Measurements from ENCODE around the gene UBE2E2.

DNA sequence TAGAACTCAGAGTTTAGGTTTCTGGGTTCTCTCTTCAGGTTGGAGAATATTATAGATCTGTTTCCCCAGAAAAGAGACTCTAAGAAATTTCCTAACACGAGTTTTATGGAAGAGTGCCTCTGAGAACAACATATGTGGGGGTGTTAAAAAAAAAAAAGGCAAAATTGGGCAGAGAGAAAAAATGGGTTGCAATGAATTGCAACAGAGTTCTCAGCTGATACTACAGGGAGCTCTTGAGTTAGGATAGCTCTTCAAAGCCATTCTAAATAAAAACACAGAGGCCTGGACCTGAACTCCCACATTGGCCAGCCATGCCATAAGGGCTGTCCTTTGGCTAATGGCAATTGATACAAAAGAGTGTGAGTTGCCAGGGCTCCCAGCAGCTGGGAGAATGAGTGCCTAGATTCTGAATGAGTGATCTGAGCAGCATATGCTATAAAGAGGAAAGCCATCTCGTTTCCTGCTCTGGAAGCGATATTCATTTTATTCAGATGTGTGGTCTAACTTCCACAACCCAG, 20.1 kb upstream of the UBE2E2 start:
- TF ChIP-seq, protein P1, sequence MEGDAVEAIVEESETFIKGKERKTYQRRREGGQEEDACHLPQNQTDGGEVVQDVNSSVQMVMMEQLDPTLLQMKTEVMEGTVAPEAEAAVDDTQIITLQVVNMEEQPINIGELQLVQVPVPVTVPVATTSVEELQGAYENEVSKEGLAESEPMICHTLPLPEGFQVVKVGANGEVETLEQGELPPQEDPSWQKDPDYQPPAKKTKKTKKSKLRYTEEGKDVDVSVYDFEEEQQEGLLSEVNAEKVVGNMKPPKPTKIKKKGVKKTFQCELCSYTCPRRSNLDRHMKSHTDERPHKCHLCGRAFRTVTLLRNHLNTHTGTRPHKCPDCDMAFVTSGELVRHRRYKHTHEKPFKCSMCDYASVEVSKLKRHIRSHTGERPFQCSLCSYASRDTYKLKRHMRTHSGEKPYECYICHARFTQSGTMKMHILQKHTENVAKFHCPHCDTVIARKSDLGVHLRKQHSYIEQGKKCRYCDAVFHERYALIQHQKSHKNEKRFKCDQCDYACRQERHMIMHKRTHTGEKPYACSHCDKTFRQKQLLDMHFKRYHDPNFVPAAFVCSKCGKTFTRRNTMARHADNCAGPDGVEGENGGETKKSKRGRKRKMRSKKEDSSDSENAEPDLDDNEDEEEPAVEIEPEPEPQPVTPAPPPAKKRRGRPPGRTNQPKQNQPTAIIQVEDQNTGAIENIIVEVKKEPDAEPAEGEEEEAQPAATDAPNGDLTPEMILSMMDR (IDR thresholded peaks at IDR 0.05; ENCODE audit: poor library complexity, severe bottlenecking), result no peak
- TF ChIP-seq POLR2AphosphoS5 (IDR thresholded peaks at IDR 0.05), result no peak
- TF ChIP-seq, protein P2, sequence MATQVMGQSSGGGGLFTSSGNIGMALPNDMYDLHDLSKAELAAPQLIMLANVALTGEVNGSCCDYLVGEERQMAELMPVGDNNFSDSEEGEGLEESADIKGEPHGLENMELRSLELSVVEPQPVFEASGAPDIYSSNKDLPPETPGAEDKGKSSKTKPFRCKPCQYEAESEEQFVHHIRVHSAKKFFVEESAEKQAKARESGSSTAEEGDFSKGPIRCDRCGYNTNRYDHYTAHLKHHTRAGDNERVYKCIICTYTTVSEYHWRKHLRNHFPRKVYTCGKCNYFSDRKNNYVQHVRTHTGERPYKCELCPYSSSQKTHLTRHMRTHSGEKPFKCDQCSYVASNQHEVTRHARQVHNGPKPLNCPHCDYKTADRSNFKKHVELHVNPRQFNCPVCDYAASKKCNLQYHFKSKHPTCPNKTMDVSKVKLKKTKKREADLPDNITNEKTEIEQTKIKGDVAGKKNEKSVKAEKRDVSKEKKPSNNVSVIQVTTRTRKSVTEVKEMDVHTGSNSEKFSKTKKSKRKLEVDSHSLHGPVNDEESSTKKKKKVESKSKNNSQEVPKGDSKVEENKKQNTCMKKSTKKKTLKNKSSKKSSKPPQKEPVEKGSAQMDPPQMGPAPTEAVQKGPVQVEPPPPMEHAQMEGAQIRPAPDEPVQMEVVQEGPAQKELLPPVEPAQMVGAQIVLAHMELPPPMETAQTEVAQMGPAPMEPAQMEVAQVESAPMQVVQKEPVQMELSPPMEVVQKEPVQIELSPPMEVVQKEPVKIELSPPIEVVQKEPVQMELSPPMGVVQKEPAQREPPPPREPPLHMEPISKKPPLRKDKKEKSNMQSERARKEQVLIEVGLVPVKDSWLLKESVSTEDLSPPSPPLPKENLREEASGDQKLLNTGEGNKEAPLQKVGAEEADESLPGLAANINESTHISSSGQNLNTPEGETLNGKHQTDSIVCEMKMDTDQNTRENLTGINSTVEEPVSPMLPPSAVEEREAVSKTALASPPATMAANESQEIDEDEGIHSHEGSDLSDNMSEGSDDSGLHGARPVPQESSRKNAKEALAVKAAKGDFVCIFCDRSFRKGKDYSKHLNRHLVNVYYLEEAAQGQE (IDR thresholded peaks at IDR 0.05; ENCODE audit: borderline replicate concordance), result no peak
- no peak for TF ChIP-seq SMC3 (conservative IDR thresholded peaks at IDR 0.05; ENCODE audit: poor library complexity)
